T-cell (primary cell): Measurements from ENCODE around the gene PARD3. TPM values are rescaled to one million over a fixed set of nuclear protein-coding genes. Genes with fewer than 3 reads are reported as not detected.
A peak's percentile ranks its signal among the peaks of the same experiment; 100 is the strongest.

Experiments
- ATAC-seq, 4 experiments: fragments of 200-7000 bp in 3 of 4; fragments of 150-1000 bp in 1 of 4; cut with Tn5 transposase; replicated peaks in 1 of 4; 1 replicate in 3 of 4; 2 replicates in 1 of 4; pipeline ENCODE4 v1.10.0; 2021; ENCODE audit warnings: moderate library complexity in 3 of 4, mild to moderate bottlenecking in 2 of 4, moderate number of reproducible peaks in 1 of 4
- CTCF ChIA-PET, 2 donors: fragments of 300-600 bp; sonication (Branson Sonifier 250); formaldehyde crosslinking; loops; one replicate each; lab custom pipeline; 2022; ENCODE audit warnings: antibody characterized with exemption in 2 of 2; lab: Charles Lee
- POLR2A ChIA-PET, 2 donors: fragments of 300-600 bp; sonication (Branson Sonifier 250); formaldehyde crosslinking; loops; one replicate each; lab custom pipeline; 2022; ENCODE audit warnings: antibody characterized with exemption in 2 of 2; lab: Charles Lee
- DNase-seq, 35 experiments: peaks; one replicate each; pipeline versions ENCODE4 v3.0.0 to v3.0.0-alpha.2; 2013 to 2023
- H3K27ac ChIP-seq: one replicate; pipeline ENCODE4 v1.5.1; 2013; ENCODE audit warnings: low read length
- H3K27me3 ChIP-seq, 2 experiments: replicated peaks in 1 of 2; 1 replicate in 1 of 2; 2 replicates in 1 of 2; pipeline versions ENCODE4 v1.6.1 to v1.7.0; 2013; ENCODE audit warnings: low read length in 1 of 2, mixed read lengths in 1 of 2; ENCODE audit not compliant: control insufficient read depth in 2 of 2, insufficient read depth in 2 of 2; ENCODE audit errors: extremely low read depth in 1 of 2
- H3K36me3 ChIP-seq, 2 donors: 1 replicate in 1 of 2; 2 replicates in 1 of 2; pipeline versions ENCODE4 v1.6.1 to v1.7.0; 2013; ENCODE audit warnings: low read length in 1 of 2; ENCODE audit not compliant: control insufficient read depth in 2 of 2, insufficient read depth in 1 of 2; ENCODE audit errors: extremely low read depth in 1 of 2
- H3K4me1 ChIP-seq, 2 experiments: 1 replicate in 1 of 2; 2 replicates in 1 of 2; pipeline versions ENCODE4 v1.6.1 to v1.7.0; 2013; ENCODE audit warnings: low read length in 2 of 2, mixed read lengths in 1 of 2; ENCODE audit not compliant: insufficient read depth in 2 of 2, control insufficient read depth in 1 of 2; ENCODE audit errors: extremely low read depth in 1 of 2
- H3K4me3 ChIP-seq, 2 donors: 1 replicate in 1 of 2; 2 replicates in 1 of 2; pipeline versions ENCODE4 v1.5.1 to v1.7.0; 2013; ENCODE audit warnings: mild to moderate bottlenecking in 2 of 2, low read length in 1 of 2, moderate library complexity in 1 of 2; ENCODE audit not compliant: control insufficient read depth in 1 of 2; ENCODE audit errors: extremely low read depth in 1 of 2
- H3K9me3 ChIP-seq: 2 replicates; pipeline ENCODE4 v1.7.0; 2013
- H3K27ac Mint-ChIP-seq, 2 donors: one replicate each; pipeline ENCODE4 v1.8.0; 2020 to 2021; ENCODE audit warnings: mild to moderate bottlenecking in 2 of 2, mixed read lengths in 2 of 2
- H3K27me3 Mint-ChIP-seq, 2 donors: one replicate each; pipeline ENCODE4 v1.8.0; 2021 to 2022; ENCODE audit warnings: mixed read lengths in 2 of 2
- H3K36me3 Mint-ChIP-seq: one replicate; pipeline ENCODE4 v1.8.0; 2021; ENCODE audit warnings: mixed read lengths
- H3K4me1 Mint-ChIP-seq, 3 donors: one replicate each; pipeline ENCODE4 v1.8.0; 2020 to 2022; ENCODE audit warnings: mixed read lengths in 3 of 3, mild to moderate bottlenecking in 1 of 3
- H3K4me3 Mint-ChIP-seq, 3 donors: one replicate each; pipeline ENCODE4 v1.8.0; 2020 to 2022; ENCODE audit warnings: mild to moderate bottlenecking in 3 of 3, mixed read lengths in 3 of 3, moderate library complexity in 3 of 3
- H3K9me3 Mint-ChIP-seq, 3 donors: one replicate each; pipeline ENCODE4 v1.8.0; 2020 to 2022; ENCODE audit warnings: mixed read lengths in 3 of 3
- WGBS: methylation state at CpG from one replicate; pipeline ENCODE4 v1.1.5; 2013; ENCODE audit warnings: missing lambda C conversion rate; ENCODE audit not compliant: insufficient coverage; 5-methylcytosine and 5-hydroxymethylcytosine counted together
- total RNA-seq, 35 experiments: library from RNA in 6 of 35; stranded (reverse) in 6 of 35; fragments of 120-200 nt in 1 of 35; gene quantifications; one replicate each; pipeline versions ENCODE4 v1.2.1 to v1.2.4 and lab custom pipeline; 2013 to 2026

The PARD3 gene
- total RNA-seq, 5 donors from 2014 or later (not counting 1 experiment from before 2014, with no cell fraction given) = 0.36 to 0.92 (median 0.65) TPM

- POLR2A ChIA-PET = no interaction called here
Measured at GRCh38 chr10:34206078-34206934, 608.8 kb downstream of the PARD3 start.

GRCh38 chr10:34205452-34205851, 609.6 kb downstream of the PARD3 start:
- Histone ChIP-seq H3K27ac (no peak overlapping the region), H3K36me3 (no peaks in the 10 kb centered on the region), H3K4me1 (peaks cover 9 to 12% of the 10 kb centered on the region in 2 experiments), H3K27me3 (peaks cover 0 to 7% of the 10 kb centered on the region in 2 experiments), H3K4me3 (no peak overlapping the region), H3K9me3 (no peaks in the 10 kb centered on the region)
- DNase-seq = peak in 2 of 35 experiments; percentile 2 to 9
- ATAC-seq = peak in 2 of 4 experiments; percentile 42 to 53
- ChIA-PET CTCF (no interaction called here), POLR2A (no interaction called here)
- peaks cover 2 to 13% of the 10 kb centered on the region in 2 donors for H3K27me3 Mint-ChIP-seq
- no peak overlapping the region for H3K4me3 Mint-ChIP-seq
- H3K4me1 Mint-ChIP-seq = peaks cover 0 to 14% (median 6%) of the 10 kb centered on the region in 3 donors
- peak overlapping the region in 1 of 2 donors; percentile 54 for H3K27ac Mint-ChIP-seq
- no peaks in the 10 kb centered on the region for H3K9me3 Mint-ChIP-seq
- H3K36me3 Mint-ChIP-seq = no peaks in the 10 kb centered on the region
- WGBS = no CpG with 5 or more reads among the region's 5 CpGs

More at GRCh38 chr10:34206078-34206934, 608.8 kb downstream of the PARD3 start:
- peaks cover 9 to 10% of the 10 kb centered on the region in 2 experiments for H3K4me1 ChIP-seq
- H3K4me1 Mint-ChIP-seq = peaks cover 0 to 13% (median 6%) of the 10 kb centered on the region in 3 donors
- no peak overlapping the region for H3K27ac ChIP-seq
- CTCF ChIA-PET = no interaction called here
- H3K36me3 ChIP-seq = no peaks in the 10 kb centered on the region
- H3K27me3 Mint-ChIP-seq = peaks cover 2 to 13% of the 10 kb centered on the region in 2 donors
- H3K36me3 Mint-ChIP-seq = no peaks in the 10 kb centered on the region
- no peaks in the 10 kb centered on the region for H3K9me3 ChIP-seq
- H3K4me3 ChIP-seq = no peak overlapping the region
- WGBS = 90% methylated on average over 4 of the region's 9 CpGs
- peak overlapping the region in 1 of 2 donors; percentile 54 for H3K27ac Mint-ChIP-seq
- no peak overlapping the region for H3K4me3 Mint-ChIP-seq
- no peaks in the 10 kb centered on the region for H3K9me3 Mint-ChIP-seq
- no peak for ATAC-seq
- no peak for DNase-seq
- peaks cover 0 to 7% of the 10 kb centered on the region in 2 experiments for H3K27me3 ChIP-seq

GRCh38 chr10:34203966-34204630, 611.0 kb downstream of the PARD3 start:
- no peak for ATAC-seq

GRCh38 chr10:34200355-34200901, 614.7 kb downstream of the PARD3 start:
- no peaks in the 10 kb centered on the region for H3K36me3 ChIP-seq
- 30% methylated on average over 3 of the region's 4 CpGs for WGBS
- ChIA-PET CTCF (interaction anchor here in 1 of 2 donors (0.5 to 0.7 kb wide), 2 partner anchors 14 to 453 kb away, joined by 3 to 4 read pairs; no protein-coding TSS in a partner anchor), POLR2A (no interaction called here)
- Mint-ChIP-seq H3K27me3 (peaks cover 2 to 8% of the 10 kb centered on the region in 2 donors), H3K4me3 (no peak overlapping the region), H3K4me1 (peaks cover 0 to 10% (median 1%) of the 10 kb centered on the region in 3 donors), H3K9me3 (no peaks in the 10 kb centered on the region), H3K27ac (no peak overlapping the region), H3K36me3 (no peaks in the 10 kb centered on the region)
- no peak overlapping the region for H3K4me3 ChIP-seq
- no peak for DNase-seq
- H3K27ac ChIP-seq = no peak overlapping the region
- H3K9me3 ChIP-seq = no peaks in the 10 kb centered on the region
- H3K27me3 ChIP-seq = no peaks in the 10 kb centered on the region
- H3K4me1 ChIP-seq = peaks cover under 1 to 8% of the 10 kb centered on the region in 2 experiments
- ATAC-seq = no peak

More at GRCh38 chr10:34203966-34204630, 611.0 kb downstream of the PARD3 start:
- H3K27ac ChIP-seq = no peak overlapping the region
- H3K36me3 ChIP-seq = no peaks in the 10 kb centered on the region
- H3K4me3 Mint-ChIP-seq = no peak overlapping the region
- H3K4me3 ChIP-seq = no peak overlapping the region
- H3K27ac Mint-ChIP-seq = no peak overlapping the region
- no peaks in the 10 kb centered on the region for H3K9me3 ChIP-seq
- no peaks in the 10 kb centered on the region for H3K9me3 Mint-ChIP-seq
- H3K27me3 ChIP-seq = peaks cover 0 to 7% of the 10 kb centered on the region in 2 experiments
- ChIA-PET POLR2A (no interaction called here), CTCF (no interaction called here)
- 39% methylated on average over 5 of the region's 7 CpGs for WGBS
- no peaks in the 10 kb centered on the region for H3K36me3 Mint-ChIP-seq
- H3K27me3 Mint-ChIP-seq = peaks cover 3 to 13% of the 10 kb centered on the region in 2 donors
- H3K4me1 Mint-ChIP-seq = peaks cover 0 to 18% (median 6%) of the 10 kb centered on the region in 3 donors
- no peak for DNase-seq
- peaks cover 9 to 12% of the 10 kb centered on the region in 2 experiments for H3K4me1 ChIP-seq

- no peak overlapping the region for H3K27ac ChIP-seq
Measured at GRCh38 chr10:34198953-34199352, 616.1 kb downstream of the PARD3 start.

GRCh38 chr10:34196058-34196433, 619.0 kb downstream of the PARD3 start:
- POLR2A ChIA-PET = interaction anchor here in 1 of 2 donors (0.7 kb wide), 1 partner anchor 550 kb away, joined by 5 read pairs; no protein-coding TSS in a partner anchor
- H3K27ac Mint-ChIP-seq = no peak overlapping the region
- CTCF ChIA-PET = no interaction called here

More at GRCh38 chr10:34198953-34199352, 616.1 kb downstream of the PARD3 start:
- peaks cover 2 to 8% of the 10 kb centered on the region in 2 donors for H3K27me3 Mint-ChIP-seq
- no peak overlapping the region for H3K4me3 Mint-ChIP-seq
- Histone ChIP-seq H3K4me1 (peaks cover 0 to 2% of the 10 kb centered on the region in 2 experiments), H3K9me3 (no peaks in the 10 kb centered on the region), H3K4me3 (no peak overlapping the region), H3K36me3 (no peaks in the 10 kb centered on the region), H3K27me3 (no peaks in the 10 kb centered on the region)
- no CpG with 5 or more reads among the region's 2 CpGs for WGBS
- H3K4me1 Mint-ChIP-seq = peaks cover 0 to 7% (median 0%) of the 10 kb centered on the region in 3 donors
- H3K9me3 Mint-ChIP-seq = no peaks in the 10 kb centered on the region
- ChIA-PET CTCF (no interaction called here), POLR2A (no interaction called here)
- H3K27ac Mint-ChIP-seq = no peak overlapping the region
- no peak for DNase-seq
- no peaks in the 10 kb centered on the region for H3K36me3 Mint-ChIP-seq
- ATAC-seq = no peak

More at GRCh38 chr10:34196058-34196433, 619.0 kb downstream of the PARD3 start:
- no peaks in the 10 kb centered on the region for H3K36me3 Mint-ChIP-seq
- H3K27ac ChIP-seq = no peak overlapping the region
- peaks cover 2% of the 10 kb centered on the region in 2 donors for H3K27me3 Mint-ChIP-seq
- H3K27me3 ChIP-seq = no peaks in the 10 kb centered on the region
- no peak for DNase-seq
- H3K9me3 Mint-ChIP-seq = no peaks in the 10 kb centered on the region
- H3K4me3 Mint-ChIP-seq = no peak overlapping the region
- peaks cover 0 to 2% of the 10 kb centered on the region in 2 experiments for H3K4me1 ChIP-seq
- H3K4me3 ChIP-seq = no peak overlapping the region
- H3K4me1 Mint-ChIP-seq = peaks cover 0 to 7% (median 0%) of the 10 kb centered on the region in 3 donors
- no peak for ATAC-seq
- no peaks in the 10 kb centered on the region for H3K9me3 ChIP-seq
- WGBS = no CpG with 5 or more reads among the region's 3 CpGs
- H3K36me3 ChIP-seq = no peaks in the 10 kb centered on the region
